Measurements from ENCODE around the gene TIPRL.

GRCh38 chr1:168217664-168218063 is 38.9 kb downstream of the TIPRL start:
- TF ChIP-seq CTCF (IDR thresholded peaks at IDR 0.05; ENCODE audit: low read depth, low read length, poor library complexity, severe bottlenecking) (no peak), EZH2phosphoT487 (IDR thresholded peaks at IDR 0.05; ENCODE audit: borderline replicate concordance, low read length) (no peak)
